ENCODE results near the gene SLC12A5.

SLC12A5 gene

GRCh38 chr20:46027245-46027853 is 1.7 kb upstream of the SLC12A5 start:
- no peak overlapping the region for H3K4me3 ChIP-seq (replicated peaks; ENCODE audit: low read depth, low read length)
- TF ChIP-seq, protein P1, sequence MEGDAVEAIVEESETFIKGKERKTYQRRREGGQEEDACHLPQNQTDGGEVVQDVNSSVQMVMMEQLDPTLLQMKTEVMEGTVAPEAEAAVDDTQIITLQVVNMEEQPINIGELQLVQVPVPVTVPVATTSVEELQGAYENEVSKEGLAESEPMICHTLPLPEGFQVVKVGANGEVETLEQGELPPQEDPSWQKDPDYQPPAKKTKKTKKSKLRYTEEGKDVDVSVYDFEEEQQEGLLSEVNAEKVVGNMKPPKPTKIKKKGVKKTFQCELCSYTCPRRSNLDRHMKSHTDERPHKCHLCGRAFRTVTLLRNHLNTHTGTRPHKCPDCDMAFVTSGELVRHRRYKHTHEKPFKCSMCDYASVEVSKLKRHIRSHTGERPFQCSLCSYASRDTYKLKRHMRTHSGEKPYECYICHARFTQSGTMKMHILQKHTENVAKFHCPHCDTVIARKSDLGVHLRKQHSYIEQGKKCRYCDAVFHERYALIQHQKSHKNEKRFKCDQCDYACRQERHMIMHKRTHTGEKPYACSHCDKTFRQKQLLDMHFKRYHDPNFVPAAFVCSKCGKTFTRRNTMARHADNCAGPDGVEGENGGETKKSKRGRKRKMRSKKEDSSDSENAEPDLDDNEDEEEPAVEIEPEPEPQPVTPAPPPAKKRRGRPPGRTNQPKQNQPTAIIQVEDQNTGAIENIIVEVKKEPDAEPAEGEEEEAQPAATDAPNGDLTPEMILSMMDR (IDR thresholded peaks at IDR 0.05; ENCODE audit: low read depth, low read length, missing control alignments) = no peak
- peak; percentile 40 for DNase-seq (ENCODE audit: extremely low read depth, low read depth)

DNA sequence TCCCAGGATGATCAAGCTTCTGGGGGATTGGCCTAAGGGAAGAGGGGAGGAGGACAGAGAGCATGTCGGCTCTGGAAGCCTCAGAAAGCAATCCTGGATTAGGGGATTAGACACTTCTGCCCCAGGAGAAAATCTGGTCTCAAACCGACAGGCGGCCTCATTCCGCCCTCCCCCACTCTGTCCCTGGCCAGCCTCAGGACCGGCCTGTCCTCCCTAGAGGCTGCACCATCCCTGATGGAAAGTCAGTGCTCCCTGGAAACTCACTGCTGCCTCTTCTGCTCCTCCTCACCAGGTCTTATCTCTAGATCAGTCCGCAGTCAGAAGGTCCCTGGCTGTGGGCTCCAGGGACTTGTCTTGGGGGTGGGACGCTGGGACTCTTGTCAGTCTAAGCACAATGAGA is 905 bp upstream of the SLC12A5 start:
- TF ChIP-seq, protein P1 (IDR thresholded peaks at IDR 0.05; ENCODE audit: low read depth, low read length, missing control alignments) = no peak
- no peak overlapping the region for H3K4me3 ChIP-seq (replicated peaks; ENCODE audit: low read depth, low read length)
- DNase-seq (ENCODE audit: extremely low read depth, low read depth) = no peak

- H3K4me3 ChIP-seq (replicated peaks; ENCODE audit: low read depth, low read length) = no peak overlapping the region
- TF ChIP-seq, protein P1 (IDR thresholded peaks at IDR 0.05; ENCODE audit: low read depth, low read length, missing control alignments) = no peak
- DNase-seq (ENCODE audit: extremely low read depth, low read depth) = no peak
Observed at GRCh38 chr20:46030284-46031013, 1.4 kb downstream of the SLC12A5 start.

GRCh38 chr20:46031014-46031569 is 2.1 kb downstream of the SLC12A5 start:
- TF ChIP-seq, protein P1 (IDR thresholded peaks at IDR 0.05; ENCODE audit: low read depth, low read length, missing control alignments) = no peak
- no peak for DNase-seq (ENCODE audit: extremely low read depth, low read depth)
- H3K4me3 ChIP-seq (replicated peaks; ENCODE audit: low read depth, low read length) = no peak overlapping the region

GRCh38 chr20:46031701-46032254 is 2.8 kb downstream of the SLC12A5 start:
- DNase-seq (ENCODE audit: extremely low read depth, low read depth) = no peak

GRCh38 chr20:46034039-46034438 is 5.0 kb downstream of the SLC12A5 start:
- TF ChIP-seq, protein P1 (IDR thresholded peaks at IDR 0.05; ENCODE audit: low read depth, low read length, missing control alignments) = no peak
- no peak overlapping the region for H3K4me3 ChIP-seq (replicated peaks; ENCODE audit: low read depth, low read length)
- no peak for DNase-seq (ENCODE audit: extremely low read depth, low read depth)

More at GRCh38 chr20:46031701-46032254, 2.8 kb downstream of the SLC12A5 start:
- no peak overlapping the region for H3K4me3 ChIP-seq (replicated peaks; ENCODE audit: low read depth, low read length)
- TF ChIP-seq, protein P1 (IDR thresholded peaks at IDR 0.05; ENCODE audit: low read depth, low read length, missing control alignments) = no peak

All from HFF-Myc (cell line).